ENCODE results near the gene MAPK1. TPM values are rescaled to one million over a fixed set of nuclear protein-coding genes. Genes with fewer than 3 reads are reported as not detected.
A peak's percentile ranks its signal among the peaks of the same experiment; 100 is the strongest.
"Not testable (repeated sequence)": the region's sequence is repeated elsewhere in the genome, so short reads cannot be mapped to it uniquely, and the experiment has no call there.

MAPK1 gene
- total RNA-seq, 1 donor from 2014 or later, result 44.4 TPM

GRCh38 chr22:21727768-21728167 lies 139.7 kb downstream of the MAPK1 start:
- DNase-seq (ENCODE audit: low read depth in 2 of 2), result no peak

- DNase-seq (ENCODE audit: low read depth in 2 of 2), result no peak
Measured at GRCh38 chr22:21727159-21727558, 140.3 kb downstream of the MAPK1 start.

- DNase-seq (ENCODE audit: low read depth in 2 of 2), result peak in 1 of 2 donors; percentile 51
Measured at GRCh38 chr22:21726650-21727049, 140.8 kb downstream of the MAPK1 start.

- DNase-seq (ENCODE audit: low read depth in 2 of 2), result no peak
Measured at GRCh38 chr22:21725956-21726649, 141.3 kb downstream of the MAPK1 start.

GRCh38 chr22:21724496-21724895 lies 142.9 kb downstream of the MAPK1 start:
- not testable (repeated sequence) for DNase-seq (ENCODE audit: low read depth in 2 of 2)

- not testable (repeated sequence) for DNase-seq (ENCODE audit: low read depth in 2 of 2)
Measured at GRCh38 chr22:21721195-21721852, 146.1 kb downstream of the MAPK1 start.

- DNase-seq (ENCODE audit: low read depth in 2 of 2), result not testable (repeated sequence)
Measured at GRCh38 chr22:21720191-21720859, 147.1 kb downstream of the MAPK1 start.

- DNase-seq (ENCODE audit: low read depth in 2 of 2), result peak in 1 of 2 donors; percentile 14
Measured at GRCh38 chr22:21719024-21719423, 148.4 kb downstream of the MAPK1 start.

GRCh38 chr22:21718499-21718898 lies 148.9 kb downstream of the MAPK1 start:
- DNase-seq (ENCODE audit: low read depth in 2 of 2), result peak in 1 of 2 donors; percentile 41

- not testable (repeated sequence) for DNase-seq (ENCODE audit: low read depth in 2 of 2)
Measured at GRCh38 chr22:21716395-21717122, 150.9 kb downstream of the MAPK1 start.

GRCh38 chr22:21714786-21715185 lies 152.7 kb downstream of the MAPK1 start:
- DNase-seq (ENCODE audit: low read depth in 2 of 2), result no peak

GRCh38 chr22:21714059-21714770 lies 153.2 kb downstream of the MAPK1 start:
- no peak for DNase-seq (ENCODE audit: low read depth in 2 of 2)

GRCh38 chr22:21713428-21714058 lies 153.9 kb downstream of the MAPK1 start:
- DNase-seq (ENCODE audit: low read depth in 2 of 2), result no peak

GRCh38 chr22:21712751-21713427 lies 154.6 kb downstream of the MAPK1 start:
- peak; percentile 84 to 90 for DNase-seq (ENCODE audit: low read depth in 2 of 2)

- no peak for DNase-seq (ENCODE audit: low read depth in 2 of 2)
Measured at GRCh38 chr22:21711851-21712250, 155.6 kb downstream of the MAPK1 start.

GRCh38 chr22:21710156-21710555 lies 157.3 kb downstream of the MAPK1 start:
- no peak for DNase-seq (ENCODE audit: low read depth in 2 of 2)

GRCh38 chr22:21709688-21710087 lies 157.8 kb downstream of the MAPK1 start:
- DNase-seq (ENCODE audit: low read depth in 2 of 2), result no peak

GRCh38 chr22:21708960-21709359 lies 158.5 kb downstream of the MAPK1 start:
- no peak for DNase-seq (ENCODE audit: low read depth in 2 of 2)

GRCh38 chr22:21707677-21708076 lies 159.8 kb downstream of the MAPK1 start:
- DNase-seq (ENCODE audit: low read depth in 2 of 2), result no peak

All from lung microvascular endothelial cell (primary cell).